GM19025 (cell line): ENCODE measurements around the gene ADAMTS20.

Source experiments
- ATAC-seq: cut with Tn5 transposase; IDR thresholded peaks from one replicate; pipeline ENCODE4 v1.9.1; 2021; ENCODE audit warnings: mild to moderate bottlenecking, low read depth, moderate library complexity; ENCODE audit not compliant: unreplicated experiment

Gene ADAMTS20

GRCh38 chr12:43482311-43483085, 69.5 kb downstream of the ADAMTS20 start:
- no peak for ATAC-seq

DNA sequence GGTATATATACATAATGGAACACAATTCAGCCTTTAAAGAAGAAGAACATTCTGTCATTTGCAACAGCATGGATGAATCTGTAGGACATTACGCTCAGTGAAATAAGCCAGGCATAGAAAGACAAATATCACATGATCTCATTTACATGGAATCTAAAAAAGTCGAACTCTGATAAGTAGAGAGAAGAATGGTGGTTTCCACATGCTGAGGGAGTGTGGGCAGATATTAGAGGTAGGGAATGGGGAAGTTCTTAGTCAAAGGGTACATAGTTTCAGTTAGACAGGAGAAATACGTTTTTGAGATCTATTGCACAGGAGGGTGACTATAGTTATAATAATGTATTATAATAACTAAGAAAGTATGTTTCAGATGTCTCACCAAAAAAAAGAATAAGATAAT, 71.4 kb downstream of the ADAMTS20 start:
- ATAC-seq: no peak

DNA sequence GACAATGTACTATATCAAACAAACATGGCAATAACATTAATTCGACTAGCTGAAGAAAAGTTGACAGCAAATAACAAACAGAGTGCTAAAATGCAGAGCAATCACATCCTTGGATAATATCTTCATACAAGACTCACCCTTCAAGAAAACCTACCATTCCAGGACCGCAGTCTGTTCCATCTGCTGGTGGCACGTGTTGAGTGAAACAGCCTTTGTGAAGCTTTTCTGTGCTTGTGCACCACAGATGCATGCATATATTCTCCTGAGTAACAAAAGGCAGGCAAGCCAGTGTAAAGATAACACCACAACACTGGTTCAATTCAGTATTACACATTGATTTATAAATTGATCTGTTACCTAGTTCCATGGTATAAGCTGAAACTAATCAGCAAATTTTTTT, 89.3 kb downstream of the ADAMTS20 start:
- ATAC-seq: no peak

DNA sequence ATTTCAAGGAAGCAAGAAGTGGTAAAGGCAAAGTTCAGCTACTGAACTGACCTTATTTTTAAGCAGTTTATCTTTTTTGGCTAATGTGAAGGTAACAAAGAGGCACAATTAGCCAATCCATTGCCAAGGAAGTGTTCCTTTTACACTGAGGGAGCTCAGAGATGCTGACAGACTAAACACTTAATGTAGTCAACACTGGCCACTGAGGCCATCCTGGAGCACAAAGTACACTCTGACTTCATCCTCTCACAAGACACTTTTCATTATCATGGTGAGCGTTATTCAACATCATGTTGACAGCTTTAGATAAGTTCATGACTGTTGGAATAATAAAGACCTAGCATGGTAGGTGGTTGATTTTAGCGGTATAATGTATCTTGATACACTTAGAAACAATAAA, 89.9 kb downstream of the ADAMTS20 start:
- no peak for ATAC-seq

DNA sequence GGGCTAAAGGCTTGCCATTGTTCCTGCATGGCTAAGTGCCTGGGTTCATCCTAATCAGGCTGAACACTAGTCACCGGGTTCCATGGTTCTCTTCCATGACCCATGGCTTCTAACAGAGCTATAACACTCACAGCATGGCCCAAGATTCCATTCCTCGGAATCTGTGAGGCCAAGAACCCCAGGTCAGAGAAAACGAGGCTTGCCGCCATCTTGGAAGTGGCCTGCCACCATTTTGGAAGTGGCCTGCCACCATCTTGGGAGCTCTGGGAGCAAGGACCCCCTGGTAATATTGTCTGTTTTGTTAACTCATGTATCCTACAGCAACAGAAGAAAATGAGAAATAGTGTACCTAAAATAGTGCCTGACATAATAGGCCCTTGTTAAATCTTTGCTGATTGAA, 92.7 kb downstream of the ADAMTS20 start:
- ATAC-seq: no peak

GRCh38 chr12:43453761-43454160, 98.2 kb downstream of the ADAMTS20 start:
- ATAC-seq: no peak

GRCh38 chr12:43444940-43445564, 107.0 kb downstream of the ADAMTS20 start:
- no peak for ATAC-seq

- ATAC-seq: no peak
These were observed 115.4 kb downstream of the ADAMTS20 start for GRCh38 chr12:43436597-43436996.

DNA sequence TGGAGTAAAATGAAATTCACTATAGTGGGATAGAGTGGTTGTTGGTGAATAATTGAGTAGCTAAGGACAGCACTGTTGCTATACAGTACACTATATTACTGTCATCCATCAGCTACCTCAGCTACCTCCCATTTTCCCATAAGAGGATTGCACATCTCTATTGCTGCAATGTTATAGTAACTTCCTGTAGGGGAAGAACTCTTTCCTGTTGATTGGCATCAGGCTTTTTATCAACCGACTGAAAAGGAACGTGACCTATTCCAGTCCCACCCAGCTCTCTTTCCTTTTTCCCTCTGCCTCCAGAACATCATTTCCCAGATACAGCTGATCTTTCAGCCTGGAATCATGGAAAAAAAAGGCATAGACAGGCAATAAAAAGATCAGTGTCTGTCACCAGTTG, 117.4 kb downstream of the ADAMTS20 start:
- no peak for ATAC-seq

GRCh38 chr12:43428088-43428600, 123.9 kb downstream of the ADAMTS20 start:
- no peak for ATAC-seq

- no peak for ATAC-seq
These were observed 126.6 kb downstream of the ADAMTS20 start for GRCh38 chr12:43425361-43425760.

DNA sequence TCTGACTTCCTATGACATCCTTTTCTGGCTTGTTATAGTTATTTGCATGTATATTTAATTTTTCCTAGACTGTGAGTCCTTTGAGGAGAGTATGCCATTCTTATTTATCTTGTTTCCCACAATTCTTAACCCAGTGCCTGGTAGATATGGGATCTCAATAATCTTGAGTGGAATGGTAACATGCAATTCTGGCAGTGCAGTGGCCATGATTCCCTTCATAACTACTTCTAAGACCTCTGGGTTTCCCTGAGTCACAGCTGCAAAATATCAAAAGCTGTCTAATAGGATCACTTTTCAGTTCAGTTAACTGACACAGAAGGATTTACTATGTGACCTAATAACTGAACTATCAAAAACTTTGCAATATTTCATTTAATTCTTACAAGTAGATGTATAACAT, 135.0 kb downstream of the ADAMTS20 start:
- no peak for ATAC-seq

DNA sequence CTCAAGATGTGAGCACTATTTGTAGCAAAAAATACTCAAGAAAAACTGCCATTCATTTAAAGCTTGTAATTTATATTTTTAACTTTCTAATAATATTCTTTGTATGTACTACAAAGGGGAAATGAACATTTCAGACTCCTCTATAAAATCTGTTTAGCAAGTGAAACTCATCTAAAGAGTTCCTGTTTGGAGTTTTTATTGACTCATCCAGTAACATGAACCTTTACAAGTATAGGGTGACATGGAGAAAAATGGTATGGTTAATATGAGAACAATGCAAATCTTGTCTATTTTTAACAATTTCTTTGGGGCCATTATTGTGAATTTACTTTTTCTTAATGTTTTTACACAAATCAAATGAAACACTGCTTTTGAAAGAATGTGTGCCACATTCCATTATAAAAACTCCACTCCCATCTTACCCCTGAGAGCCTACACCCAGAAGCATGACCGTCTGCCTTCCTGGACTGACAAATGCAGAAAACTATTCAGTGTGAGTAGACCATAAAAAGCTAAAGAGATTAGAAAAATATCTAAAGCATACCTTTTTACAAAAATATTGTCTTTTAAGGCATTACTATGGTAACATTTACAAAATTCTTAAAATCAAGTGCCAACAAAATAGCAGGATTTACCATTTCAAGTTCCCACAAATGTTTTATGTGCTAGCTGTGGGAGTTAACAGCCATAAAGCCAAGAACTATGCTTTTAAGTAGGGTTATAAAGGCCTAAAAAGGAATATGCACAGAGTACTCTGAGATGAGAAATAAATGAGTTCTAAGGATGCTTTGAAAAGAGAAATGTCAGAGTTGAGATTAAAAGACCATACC, 144.0 kb downstream of the ADAMTS20 start:
- no peak for ATAC-seq

DNA sequence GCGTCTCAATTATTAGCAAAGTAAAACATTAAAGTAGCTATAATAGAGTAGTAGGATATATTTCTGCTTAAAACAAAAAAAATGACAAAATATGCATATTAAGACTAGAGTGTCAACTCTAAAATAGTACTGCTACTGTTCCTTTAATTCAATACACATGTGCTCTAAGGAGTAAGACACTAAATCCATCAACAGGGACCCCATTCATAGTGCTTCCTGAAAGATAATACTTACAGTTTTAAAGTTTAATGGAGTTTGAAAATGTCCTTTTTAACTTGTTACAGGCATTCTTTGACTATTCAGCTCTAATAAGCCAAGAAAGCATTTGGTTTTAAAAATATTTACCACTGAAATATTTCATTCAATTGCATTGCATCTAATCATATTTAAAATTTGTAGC, 145.2 kb downstream of the ADAMTS20 start:
- ATAC-seq: no peak

DNA sequence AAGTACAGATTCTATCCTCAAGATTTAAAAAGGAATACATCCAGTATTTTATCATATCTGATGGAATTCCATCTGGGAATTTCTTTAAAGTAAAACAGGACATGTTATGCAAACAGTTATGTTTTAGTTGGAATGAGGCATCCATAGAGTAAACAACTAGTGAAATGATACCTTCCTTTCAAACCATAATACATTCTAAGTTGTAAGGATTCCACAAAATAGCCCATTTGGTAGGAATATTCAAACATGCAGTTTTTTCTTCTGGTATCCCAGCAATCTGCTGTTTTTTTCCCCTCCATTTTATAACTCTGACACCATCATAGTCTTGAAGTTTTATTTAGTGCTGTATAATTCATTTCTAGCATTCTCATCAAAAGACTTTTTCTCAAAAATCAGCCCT, 149.6 kb downstream of the ADAMTS20 start:
- no peak for ATAC-seq

DNA sequence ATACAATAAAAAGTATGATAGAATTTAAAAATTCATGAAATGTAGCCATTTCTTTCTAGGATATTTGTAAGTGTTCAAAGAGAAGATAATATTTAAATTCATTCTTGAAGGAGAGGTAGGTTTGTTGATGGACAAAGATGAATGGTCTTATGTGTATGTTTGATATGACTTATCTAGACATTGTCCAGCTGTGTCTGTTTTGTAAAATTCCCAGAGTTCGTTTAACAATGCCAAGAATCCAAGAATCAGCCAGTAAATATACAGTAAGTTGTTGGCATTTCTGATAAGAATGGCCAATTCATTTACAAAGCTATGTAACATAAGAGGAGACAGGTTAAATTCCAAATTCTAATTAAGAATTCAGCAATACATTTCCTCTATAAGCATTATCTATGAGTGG, 150.9 kb downstream of the ADAMTS20 start:
- no peak for ATAC-seq

DNA sequence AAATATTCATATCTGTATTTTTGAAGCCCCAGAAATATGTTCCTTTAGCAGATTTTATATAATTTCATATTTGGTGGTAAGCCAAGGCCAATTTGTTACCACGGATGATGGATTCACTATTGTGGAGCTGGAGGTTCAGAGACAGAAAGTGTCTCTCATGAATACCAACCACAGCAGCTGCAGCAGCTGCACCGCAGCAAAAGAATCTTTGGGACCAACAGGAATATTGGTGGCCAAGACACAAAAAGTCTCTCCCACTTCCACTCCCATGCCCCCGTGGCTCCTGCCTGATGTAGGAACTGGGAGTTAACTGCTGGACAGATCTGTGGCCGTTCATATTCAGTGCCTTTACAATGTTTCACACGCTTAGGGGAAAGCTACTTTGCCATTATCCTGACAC, 155.3 kb downstream of the ADAMTS20 start:
- no peak for ATAC-seq

GRCh38 chr12:43392116-43392515, 159.9 kb downstream of the ADAMTS20 start:
- no peak for ATAC-seq

DNA sequence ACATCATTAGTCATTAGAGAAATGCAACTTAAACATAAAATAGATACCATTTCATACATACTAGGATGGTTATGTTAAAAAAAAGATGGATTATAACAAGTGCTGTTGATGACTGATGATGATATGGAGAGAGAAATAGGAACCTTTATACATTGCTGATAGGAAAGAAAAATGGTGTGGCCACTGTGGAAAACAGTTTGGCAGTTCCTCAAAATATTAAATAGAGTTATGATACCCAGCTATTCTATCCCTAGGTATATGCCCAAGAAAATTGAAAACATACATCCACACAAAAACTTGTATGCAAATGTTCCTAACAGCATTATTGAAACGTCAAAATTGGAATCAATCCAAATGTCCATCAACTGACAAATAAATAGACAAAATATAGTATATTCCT, 170.1 kb downstream of the ADAMTS20 start:
- ATAC-seq: no peak

DNA sequence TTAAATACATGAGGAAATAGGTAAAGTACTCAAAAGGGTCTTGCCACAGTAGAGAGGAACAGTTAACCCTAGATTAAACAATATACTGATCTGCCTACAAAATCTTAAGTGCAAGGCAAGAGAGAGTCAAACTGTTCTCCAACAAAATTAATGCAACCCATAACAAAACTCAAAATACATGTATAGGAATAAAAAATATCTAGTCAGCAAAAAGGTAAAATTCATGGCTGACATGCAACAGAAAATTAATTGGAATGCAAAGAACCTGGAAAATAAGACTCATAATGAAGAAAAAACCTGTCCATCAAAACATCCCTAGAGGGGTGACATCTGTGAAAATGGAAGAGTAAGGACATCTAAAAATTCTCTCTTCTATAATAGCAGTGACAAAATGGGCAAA, 173.6 kb downstream of the ADAMTS20 start:
- ATAC-seq: no peak

- no peak for ATAC-seq
These were observed 181.7 kb downstream of the ADAMTS20 start for GRCh38 chr12:43370263-43370662.
